GM08714 (cell line): ENCODE results near the gene DOC2B.
"Not testable (repeated sequence)": the region's sequence is repeated elsewhere in the genome, so short reads cannot be mapped to it uniquely, and the experiment has no call there.

Experiments
- H3K4me3 ChIP-seq: fragments of 200-500 bp; sonication (Bioruptor generic); 2 replicates; pipeline ENCODE4 v1.5.1; 2014; ENCODE audit warnings: mild to moderate bottlenecking, low read length, inconsistent platforms
- ZNF274 ChIP-seq: IDR thresholded peaks from 2 replicates; pipeline ENCODE4 v1.6.1; 2012; ENCODE audit warnings: mild to moderate bottlenecking, low read depth, low read length

DOC2B gene

DNA sequence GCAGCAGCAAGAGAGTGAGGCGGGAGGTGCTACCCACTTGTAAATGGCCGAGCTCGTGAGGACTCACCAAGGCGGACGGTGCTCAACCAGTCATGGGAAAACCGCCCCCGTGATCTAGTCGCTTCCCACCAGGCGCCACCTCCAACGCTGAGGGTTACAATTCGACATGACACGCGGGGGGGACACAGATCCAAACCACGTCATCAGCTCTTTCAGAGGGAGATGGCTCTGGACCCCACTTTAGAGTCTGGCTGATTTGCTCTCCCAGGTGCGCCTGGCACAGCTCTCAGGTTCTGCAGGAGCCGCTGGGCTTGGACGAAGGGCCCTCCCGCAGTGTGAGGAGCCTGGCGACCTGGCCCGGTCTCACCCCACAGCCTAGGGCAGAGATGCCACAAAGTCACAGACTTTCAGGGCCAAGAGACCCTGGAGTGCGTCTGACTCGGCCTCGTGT, 21.1 kb upstream of the DOC2B start:
- no peak for TF ChIP-seq ZNF274
- H3K4me3 ChIP-seq: no peak overlapping the region

DNA sequence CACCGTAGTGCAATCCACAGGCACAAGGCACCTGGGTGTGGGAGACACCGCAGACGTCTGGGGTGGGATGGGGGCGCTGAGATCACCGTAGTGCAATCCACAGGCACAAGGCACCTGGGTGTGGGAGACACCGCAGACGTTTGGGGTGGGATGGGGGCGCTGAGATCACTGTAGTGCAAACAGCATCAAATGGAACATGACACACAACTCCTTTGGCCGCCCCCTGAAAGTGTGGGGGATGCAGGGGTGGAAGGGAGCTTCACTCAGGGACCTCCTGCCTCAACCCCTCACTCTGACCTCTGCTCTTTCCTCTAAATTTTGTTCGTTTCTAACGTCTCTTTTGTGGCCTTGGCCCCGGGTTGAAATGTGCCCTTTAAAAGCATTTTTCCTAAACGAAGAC, 20.3 kb upstream of the DOC2B start:
- not testable (repeated sequence) for H3K4me3 ChIP-seq

DNA sequence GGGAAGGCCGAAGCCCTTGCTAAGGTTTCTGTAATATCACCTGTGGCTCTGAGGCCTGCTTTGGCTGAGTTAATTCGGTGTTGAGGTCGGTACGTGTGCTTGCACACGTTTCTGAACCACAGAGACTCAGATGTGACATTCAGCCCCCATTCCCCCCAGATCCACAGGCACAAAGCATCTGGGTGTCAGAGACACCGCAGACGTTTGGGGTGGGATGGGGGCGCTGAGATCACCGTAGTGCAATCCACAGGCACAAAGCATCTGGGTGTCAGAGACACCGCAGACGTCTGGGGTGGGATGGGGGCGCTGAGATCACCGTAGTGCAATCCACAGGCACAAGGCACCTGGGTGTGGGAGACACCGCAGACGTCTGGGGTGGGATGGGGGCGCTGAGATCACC, 19.8 kb upstream of the DOC2B start:
- not testable (repeated sequence) for H3K4me3 ChIP-seq

DNA sequence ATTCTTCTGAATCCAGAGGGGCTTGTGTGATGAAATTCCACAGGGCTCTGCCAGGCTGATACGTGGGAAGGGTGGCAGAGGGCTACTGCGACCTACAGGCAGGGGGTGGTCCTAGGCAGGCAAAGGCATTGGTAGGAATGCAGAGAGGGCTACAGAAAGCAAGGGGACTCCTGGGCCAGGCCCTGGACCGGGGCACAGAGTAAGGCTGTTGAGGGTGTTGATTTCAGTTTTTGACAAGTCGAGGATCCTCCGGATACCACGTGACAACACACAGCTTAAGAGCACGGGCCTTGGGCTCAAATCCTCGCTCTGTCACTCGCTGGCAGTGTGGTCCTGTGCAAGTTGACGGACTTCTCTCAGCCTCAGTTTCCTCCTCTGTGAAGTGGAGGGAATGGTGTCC, 19.1 kb upstream of the DOC2B start:
- H3K4me3 ChIP-seq: no peak overlapping the region
- no peak for TF ChIP-seq ZNF274

DNA sequence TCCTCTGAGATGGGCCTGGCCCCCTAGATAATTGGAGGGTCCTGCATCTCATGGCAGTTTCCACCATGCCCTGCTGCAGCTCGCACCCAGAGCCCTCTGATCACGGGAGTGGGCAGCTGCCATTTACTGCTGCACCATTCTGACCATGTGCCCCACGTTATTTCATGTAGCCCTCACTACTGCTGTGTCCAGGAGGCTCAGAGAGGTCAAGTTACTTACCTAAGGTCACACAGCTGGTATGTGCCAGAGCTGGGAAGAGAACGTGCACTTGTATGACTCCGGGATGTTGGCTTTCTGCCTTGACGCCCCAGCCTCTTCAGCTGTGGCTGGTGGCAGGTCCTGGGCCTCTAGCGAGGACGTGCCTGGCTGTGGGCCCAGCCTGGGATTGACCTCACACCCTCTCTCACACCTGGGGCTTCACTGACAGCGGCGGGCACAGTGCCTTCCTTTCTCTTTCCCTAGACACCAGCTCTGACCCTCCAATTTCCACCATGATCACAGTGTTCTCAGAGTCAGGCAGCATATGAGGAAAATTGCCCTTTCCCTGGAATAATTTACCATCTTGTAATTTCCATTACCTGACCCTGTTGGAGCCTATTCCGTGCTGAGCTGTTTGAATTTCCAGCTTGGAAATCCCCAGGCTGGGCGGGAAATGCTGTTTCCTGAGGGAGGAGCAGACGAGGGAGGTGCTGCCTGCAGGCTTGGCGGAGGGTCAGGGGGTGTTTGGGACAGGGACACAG, 18.5 kb upstream of the DOC2B start:
- no peak overlapping the region for H3K4me3 ChIP-seq
- TF ChIP-seq ZNF274: no peak

DNA sequence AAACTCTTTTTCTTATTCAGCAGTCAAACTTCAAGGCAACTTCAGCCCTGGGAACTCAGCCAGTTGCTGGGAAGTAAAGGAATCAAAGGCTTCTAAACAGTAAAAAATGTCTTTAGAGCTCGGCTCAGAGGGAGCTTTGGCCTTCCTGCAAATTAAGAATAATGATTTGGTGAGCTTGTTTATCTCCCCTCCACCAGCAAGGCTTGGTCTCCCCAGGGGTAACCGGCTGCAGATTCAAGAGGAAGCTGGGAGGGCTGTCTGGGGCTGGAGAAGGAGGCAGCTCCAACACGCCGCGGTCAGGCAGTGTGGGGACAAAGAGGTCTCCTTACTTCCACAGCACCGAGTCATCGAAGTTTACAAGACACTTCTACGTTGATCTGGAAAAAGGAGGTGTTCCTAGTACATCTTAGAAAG, 17.7 kb upstream of the DOC2B start:
- no peak for TF ChIP-seq ZNF274
- no peak overlapping the region for H3K4me3 ChIP-seq

DNA sequence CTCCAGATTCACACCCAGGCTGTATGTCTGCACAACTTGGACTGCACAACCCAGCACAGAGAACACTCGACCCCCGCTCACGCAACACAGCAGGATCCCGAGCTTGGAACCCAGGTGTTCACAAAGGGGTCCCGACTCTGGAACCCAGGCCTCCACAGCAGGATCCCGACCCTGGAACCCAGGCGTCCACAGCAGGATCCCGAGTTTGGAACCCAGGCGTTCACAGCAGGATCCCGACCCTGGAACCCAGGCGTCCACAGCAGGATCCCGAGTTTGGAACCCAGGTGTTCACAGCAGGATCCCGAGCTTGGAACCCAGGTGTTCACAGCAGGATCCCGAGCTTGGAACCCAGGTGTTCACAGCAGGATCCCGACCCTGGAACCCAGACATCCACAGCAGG, 16.8 kb upstream of the DOC2B start:
- H3K4me3 ChIP-seq: not testable (repeated sequence)

DNA sequence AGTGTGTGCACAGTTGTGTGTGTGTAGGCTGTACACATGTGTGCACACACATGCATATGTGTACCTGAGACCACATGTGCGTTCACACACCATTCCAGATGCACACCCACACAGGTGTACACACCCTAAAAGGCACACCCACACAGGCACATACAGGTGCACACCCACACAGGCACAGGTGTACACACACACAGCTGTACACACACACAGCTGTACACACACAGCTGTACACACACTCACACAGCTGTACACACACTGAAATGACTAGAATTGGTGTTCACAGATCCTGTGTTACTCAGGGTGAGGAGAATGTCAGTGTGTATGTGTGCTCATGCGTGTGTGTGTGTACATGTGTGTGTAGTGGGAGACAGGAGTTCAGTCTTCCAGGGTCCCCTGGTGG, 15.9 kb upstream of the DOC2B start:
- no peak for TF ChIP-seq ZNF274
- H3K4me3 ChIP-seq: no peak overlapping the region

DNA sequence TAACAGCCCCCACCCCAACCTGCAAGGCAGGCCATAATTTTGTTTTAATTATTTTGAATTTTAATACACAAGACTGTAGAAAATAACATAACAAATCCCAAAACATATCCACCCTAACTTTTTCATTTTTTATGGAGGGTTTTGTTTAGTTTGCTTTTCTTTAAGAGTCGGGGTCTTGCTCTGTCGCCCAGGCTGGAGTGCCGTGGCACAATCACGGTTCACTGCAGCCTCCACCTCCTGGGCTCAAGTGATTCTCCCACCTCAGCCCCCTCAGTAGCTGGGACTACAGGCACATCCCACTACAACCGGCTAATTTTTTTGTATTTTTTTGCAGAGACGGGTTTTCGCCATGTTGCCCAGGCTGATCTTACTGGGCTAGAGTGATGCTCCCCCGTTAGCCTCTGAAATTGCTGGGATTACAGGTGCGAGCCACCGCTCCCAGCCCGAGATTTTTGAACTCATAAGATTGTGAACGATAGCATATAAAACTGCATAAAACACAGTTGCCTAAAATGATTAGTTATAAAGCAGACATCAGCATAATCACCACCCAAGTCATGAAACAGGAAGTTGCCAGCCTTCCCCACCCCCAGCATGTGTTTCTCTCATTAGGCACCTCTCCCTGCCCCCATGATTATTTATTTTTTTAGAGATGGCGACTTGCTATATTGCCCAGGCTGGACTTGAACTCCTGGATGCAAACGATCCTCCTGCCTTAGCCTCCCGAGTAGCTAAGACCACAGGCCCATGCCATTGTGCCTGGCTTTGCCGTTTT, 13.6 kb upstream of the DOC2B start:
- no peak overlapping the region for H3K4me3 ChIP-seq
- no peak for TF ChIP-seq ZNF274

DNA sequence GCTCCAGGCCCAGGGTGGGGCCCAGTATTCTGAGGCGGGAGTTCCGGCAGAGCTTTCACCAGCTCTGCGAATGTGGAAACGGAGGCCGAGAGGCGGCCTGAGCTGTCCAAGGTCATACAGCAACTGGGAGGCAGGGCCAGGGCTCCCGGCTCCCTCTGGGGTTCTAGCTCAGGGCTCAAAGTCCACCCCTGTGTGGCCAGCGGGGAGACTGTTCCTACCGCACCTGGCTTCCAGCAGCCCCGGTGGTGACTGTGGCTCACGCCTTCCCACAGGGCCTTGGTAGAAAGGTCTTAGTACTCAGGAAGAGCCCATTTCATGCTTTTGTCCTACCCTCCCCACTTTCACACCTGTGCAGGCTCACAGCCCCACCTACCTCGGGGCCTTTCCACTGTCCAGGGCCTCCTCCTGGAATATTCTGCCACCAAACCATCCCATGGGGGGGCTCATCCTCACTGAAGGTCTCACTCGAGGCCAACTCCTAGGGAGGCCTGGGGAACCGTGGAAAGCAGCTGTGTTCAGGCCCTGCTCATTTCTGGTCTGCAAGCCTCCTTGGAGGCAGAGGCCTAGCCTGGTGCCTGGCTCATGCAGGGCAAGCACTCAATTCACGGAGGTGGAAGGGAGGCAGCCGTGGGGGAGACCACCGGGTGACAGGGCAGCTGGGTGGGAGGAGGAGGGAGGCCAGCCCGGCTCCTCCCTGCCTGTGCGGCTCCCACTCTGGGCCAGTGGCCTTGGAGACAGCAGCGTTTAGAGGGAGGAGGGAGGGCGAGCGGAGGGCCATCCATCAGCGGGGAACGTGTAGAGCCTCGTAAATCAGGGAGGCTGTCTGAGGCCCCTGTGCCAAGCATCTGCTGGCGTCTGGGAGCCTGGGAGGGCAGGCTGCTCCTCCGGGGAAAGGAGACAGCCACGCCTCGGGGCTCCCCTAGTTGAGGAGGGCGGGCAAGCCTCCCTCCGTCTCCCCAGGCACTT, 12.7 kb upstream of the DOC2B start:
- H3K4me3 ChIP-seq: no peak overlapping the region
- no peak for TF ChIP-seq ZNF274

DNA sequence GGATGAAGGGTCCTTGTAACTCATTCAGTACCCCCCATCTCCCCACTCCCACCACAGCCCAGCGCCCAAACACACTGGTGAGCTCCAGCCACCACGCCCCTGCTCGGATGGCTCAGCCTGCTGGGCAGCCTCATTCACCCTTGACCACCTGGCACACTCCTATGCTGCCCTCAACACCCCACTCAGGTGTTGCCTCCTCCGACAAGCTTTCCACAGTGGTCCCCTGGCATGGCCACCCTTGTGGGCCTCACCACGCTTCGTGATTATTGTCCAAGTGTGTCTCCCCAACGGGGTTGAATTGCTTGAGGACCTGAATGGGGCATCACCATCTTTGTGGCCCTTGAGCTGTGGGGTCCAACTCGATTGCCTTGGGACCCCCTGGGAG, 12.0 kb upstream of the DOC2B start:
- no peak for TF ChIP-seq ZNF274
- H3K4me3 ChIP-seq: no peak overlapping the region

DNA sequence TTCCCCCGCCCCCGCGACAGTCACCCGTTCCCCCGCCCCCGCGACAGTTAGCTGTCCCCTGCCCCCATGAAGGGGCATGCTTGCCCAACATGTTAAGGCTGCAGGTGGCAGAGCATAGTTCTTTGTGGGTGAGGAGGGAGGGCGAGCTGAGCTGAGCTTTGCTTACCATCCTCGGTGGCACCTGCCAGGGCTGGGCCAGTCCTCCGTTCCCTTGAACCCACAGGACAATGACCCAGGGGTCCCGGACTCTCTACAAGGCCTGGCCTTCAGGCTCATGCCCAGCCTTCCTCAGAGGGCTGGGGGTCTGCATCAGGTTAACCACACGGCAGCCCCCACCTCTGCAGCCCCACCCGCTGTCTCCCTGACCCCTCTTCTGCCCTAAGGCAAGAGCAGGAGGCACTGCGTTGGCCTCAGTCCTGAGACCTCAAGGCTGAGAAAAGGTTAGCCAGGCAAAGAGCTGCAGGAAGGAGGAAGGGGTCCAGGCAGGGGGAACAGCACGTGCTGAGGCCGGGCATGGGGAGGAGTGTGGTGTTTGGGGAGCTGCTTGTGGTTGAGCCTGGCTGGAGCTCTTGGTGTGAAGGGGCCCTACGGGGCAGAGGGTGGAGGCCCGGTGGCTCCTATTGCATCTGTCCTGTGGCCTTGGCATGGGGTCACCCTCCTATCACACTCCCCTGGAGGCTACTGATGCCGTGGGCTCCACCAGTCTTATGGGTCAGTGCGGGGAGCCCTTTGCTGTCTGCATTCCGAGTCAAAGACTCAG, 11.4 kb upstream of the DOC2B start:
- no peak for TF ChIP-seq ZNF274
- no peak overlapping the region for H3K4me3 ChIP-seq

DNA sequence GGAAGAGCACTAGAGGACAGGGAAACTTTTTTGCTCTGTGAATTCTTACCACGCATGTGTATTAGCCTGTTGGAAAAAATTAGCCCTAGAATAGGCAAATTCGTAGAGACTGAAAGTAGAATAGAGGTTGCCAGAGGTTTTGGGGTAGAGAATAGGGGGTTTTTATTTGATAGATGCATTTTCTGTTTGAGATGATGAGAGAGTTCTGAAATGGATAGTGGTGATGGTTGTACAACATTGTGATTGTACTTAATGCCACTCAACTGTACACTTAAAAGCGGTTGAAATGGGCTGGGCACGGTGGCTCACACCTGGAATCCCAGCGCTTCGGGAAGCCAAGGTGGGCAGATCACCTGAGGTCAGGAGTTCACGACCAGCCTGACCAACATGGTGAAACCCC, 8.0 kb upstream of the DOC2B start:
- H3K4me3 ChIP-seq: no peak overlapping the region
- TF ChIP-seq ZNF274: no peak

DNA sequence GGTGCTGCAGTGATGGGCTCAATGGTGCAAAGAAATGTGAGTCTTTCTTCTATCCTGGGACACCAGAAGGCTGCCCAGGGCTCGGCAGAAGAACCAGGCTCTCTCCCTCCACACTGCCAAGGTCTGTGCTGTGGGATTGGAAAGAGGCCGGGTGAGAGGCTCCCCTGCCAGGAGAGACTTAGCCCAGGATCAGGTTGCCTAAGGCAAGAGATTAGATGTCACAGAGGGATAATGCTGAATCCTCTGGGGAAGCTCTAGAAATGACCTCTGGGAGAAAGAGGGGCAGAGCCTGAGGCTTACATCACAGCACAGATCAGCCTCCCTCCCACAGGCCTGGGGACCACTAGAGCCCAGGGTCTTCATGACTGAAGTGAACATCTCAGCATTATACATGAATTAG, 5.7 kb upstream of the DOC2B start:
- no peak overlapping the region for H3K4me3 ChIP-seq
- TF ChIP-seq ZNF274: no peak
